ENCODE data around the gene C11orf65.
"Not testable (repeated sequence)": the region's sequence is repeated elsewhere in the genome, so short reads cannot be mapped to it uniquely, and the experiment has no call there.

Gene C11orf65

DNA sequence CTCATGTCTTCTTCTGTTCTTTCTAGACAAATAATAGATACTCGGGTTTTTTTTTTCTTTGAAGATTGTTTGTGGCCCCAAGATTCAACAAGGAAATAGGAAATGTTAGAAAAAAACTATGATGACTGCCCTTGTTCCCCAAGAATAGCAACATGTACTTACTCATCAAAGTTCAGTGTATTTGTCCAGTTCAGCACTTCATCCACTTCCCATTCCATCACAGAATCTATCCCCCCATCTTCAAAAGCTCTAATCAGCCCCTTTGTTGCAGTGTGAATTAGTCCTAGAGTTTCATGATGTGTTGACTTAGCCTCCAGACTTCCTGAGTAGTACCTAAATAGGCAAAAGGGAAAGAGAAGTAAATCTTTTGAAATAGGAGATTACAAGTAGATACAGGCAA lies 74.3 kb downstream of the C11orf65 start:
- DNase-seq: no peak
- no peak overlapping the region for H3K9ac ChIP-seq (ENCODE audit: low read length)

DNA sequence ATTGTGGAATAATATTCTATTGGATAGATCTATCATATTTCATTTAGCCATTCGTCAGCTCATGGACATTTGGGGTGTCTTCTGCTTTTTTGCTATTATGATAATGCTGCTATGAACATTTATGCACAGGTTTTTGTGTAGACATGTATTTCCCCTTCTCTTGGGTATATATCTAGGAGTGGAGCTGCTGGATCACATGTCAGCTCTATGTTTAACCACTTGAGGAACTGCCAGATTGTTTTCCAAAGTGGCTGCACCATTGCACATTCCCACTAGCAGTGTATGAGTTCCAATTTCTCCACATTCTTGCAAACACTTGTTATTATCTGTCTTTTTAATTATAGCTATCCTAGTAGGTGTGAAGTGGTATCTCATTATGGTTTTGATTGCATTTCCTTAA lies 75.0 kb downstream of the C11orf65 start:
- Histone ChIP-seq H3K9me3 (replicated peaks; ENCODE audit: insufficient read depth, low read length) (no peaks in the 10 kb centered on the region), H3K27me3 (replicated peaks; ENCODE audit: insufficient read depth, low read length) (no peaks in the 10 kb centered on the region), H3K79me2 (ENCODE audit: low read length) (no peaks in the 10 kb centered on the region), H3F3A (ENCODE audit: insufficient read depth, low read length) (no peaks in the 10 kb centered on the region), H3K4me1 (ENCODE audit: low read length) (no peaks in the 10 kb centered on the region; the same call in 1 of the 2 replicates), H2AFZ (ENCODE audit: low read length) (no peak overlapping the region), H3K36me3 (replicated peaks; ENCODE audit: insufficient read depth, low read length) (no peaks in the 10 kb centered on the region), H4K20me1 (ENCODE audit: insufficient read depth, low read length) (no peaks in the 10 kb centered on the region), H3K9me2 (replicated peaks; ENCODE audit: insufficient read depth, low read length) (no peaks in the 10 kb centered on the region), H3K4me3 (ENCODE audit: low read length) (no peak overlapping the region), H3K9ac (ENCODE audit: low read length) (no peak overlapping the region), H3K4me2 (ENCODE audit: low read depth, low read length) (no peak overlapping the region), H3K27ac (ENCODE audit: low read length) (no peak overlapping the region)
- no peak for DNase-seq
- TF ChIP-seq EZH2 (optimal IDR thresholded peaks at IDR 0.05; ENCODE audit: low read depth, low read length) (no peak), EZH2phosphoT487 (IDR thresholded peaks at IDR 0.05; ENCODE audit: low read length) (no peak)
- TF ChIP-seq, protein P1, sequence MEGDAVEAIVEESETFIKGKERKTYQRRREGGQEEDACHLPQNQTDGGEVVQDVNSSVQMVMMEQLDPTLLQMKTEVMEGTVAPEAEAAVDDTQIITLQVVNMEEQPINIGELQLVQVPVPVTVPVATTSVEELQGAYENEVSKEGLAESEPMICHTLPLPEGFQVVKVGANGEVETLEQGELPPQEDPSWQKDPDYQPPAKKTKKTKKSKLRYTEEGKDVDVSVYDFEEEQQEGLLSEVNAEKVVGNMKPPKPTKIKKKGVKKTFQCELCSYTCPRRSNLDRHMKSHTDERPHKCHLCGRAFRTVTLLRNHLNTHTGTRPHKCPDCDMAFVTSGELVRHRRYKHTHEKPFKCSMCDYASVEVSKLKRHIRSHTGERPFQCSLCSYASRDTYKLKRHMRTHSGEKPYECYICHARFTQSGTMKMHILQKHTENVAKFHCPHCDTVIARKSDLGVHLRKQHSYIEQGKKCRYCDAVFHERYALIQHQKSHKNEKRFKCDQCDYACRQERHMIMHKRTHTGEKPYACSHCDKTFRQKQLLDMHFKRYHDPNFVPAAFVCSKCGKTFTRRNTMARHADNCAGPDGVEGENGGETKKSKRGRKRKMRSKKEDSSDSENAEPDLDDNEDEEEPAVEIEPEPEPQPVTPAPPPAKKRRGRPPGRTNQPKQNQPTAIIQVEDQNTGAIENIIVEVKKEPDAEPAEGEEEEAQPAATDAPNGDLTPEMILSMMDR (IDR thresholded peaks at IDR 0.05; ENCODE audit: low read length): no peak

More for the DNA sequence above, 74.3 kb downstream of the C11orf65 start:
- no peak overlapping the region for H3K4me3 ChIP-seq (ENCODE audit: low read length)
- H3K9me2 ChIP-seq (replicated peaks; ENCODE audit: insufficient read depth, low read length): no peaks in the 10 kb centered on the region
- no peak overlapping the region for H2AFZ ChIP-seq (ENCODE audit: low read length)
- no peak overlapping the region for H3K4me2 ChIP-seq (ENCODE audit: low read depth, low read length)
- TF ChIP-seq EZH2phosphoT487 (IDR thresholded peaks at IDR 0.05; ENCODE audit: low read length): no peak
- TF ChIP-seq EZH2 (optimal IDR thresholded peaks at IDR 0.05; ENCODE audit: low read depth, low read length): no peak
- TF ChIP-seq, protein P1 (IDR thresholded peaks at IDR 0.05; ENCODE audit: low read length): no peak
- no peaks in the 10 kb centered on the region for H3K79me2 ChIP-seq (ENCODE audit: low read length)
- H3K4me1 ChIP-seq (ENCODE audit: low read length): no peaks in the 10 kb centered on the region; the same call in 1 of the 2 replicates
- H3K36me3 ChIP-seq (replicated peaks; ENCODE audit: insufficient read depth, low read length): no peaks in the 10 kb centered on the region
- H4K20me1 ChIP-seq (ENCODE audit: insufficient read depth, low read length): no peaks in the 10 kb centered on the region
- H3F3A ChIP-seq (ENCODE audit: insufficient read depth, low read length): no peaks in the 10 kb centered on the region
- no peak overlapping the region for H3K27ac ChIP-seq (ENCODE audit: low read length)
- no peaks in the 10 kb centered on the region for H3K27me3 ChIP-seq (replicated peaks; ENCODE audit: insufficient read depth, low read length)
- H3K9me3 ChIP-seq (replicated peaks; ENCODE audit: insufficient read depth, low read length): no peaks in the 10 kb centered on the region

DNA sequence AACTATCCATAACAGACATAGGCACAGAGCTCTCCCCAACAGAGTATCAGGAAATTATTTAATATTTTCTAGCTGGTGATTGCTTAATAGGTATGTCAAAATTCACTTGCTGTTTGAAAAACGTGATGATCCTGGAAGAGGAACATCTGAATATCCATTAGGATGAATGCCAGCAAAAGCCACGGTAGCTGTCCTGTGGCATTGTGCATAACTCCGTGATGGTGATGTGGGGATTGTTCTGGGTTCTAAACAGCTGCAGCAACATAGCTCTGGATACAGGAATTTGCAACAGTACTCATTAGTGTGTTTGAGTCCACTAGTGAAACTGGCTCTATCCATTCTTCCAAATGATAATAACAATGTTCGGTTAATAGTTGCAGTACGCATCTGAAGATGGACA lies 78.8 kb downstream of the C11orf65 start:
- H4K20me1 ChIP-seq (ENCODE audit: insufficient read depth, low read length): no peaks in the 10 kb centered on the region
- no peak overlapping the region for H3K4me3 ChIP-seq (ENCODE audit: low read length)
- no peaks in the 10 kb centered on the region for H3F3A ChIP-seq (ENCODE audit: insufficient read depth, low read length)
- no peaks in the 10 kb centered on the region for H3K9me2 ChIP-seq (replicated peaks; ENCODE audit: insufficient read depth, low read length)
- H3K36me3 ChIP-seq (replicated peaks; ENCODE audit: insufficient read depth, low read length): no peaks in the 10 kb centered on the region
- H3K9ac ChIP-seq (ENCODE audit: low read length): no peak overlapping the region
- H3K4me2 ChIP-seq (ENCODE audit: low read depth, low read length): no peak overlapping the region
- no peaks in the 10 kb centered on the region for H3K27me3 ChIP-seq (replicated peaks; ENCODE audit: insufficient read depth, low read length)
- TF ChIP-seq EZH2 (optimal IDR thresholded peaks at IDR 0.05; ENCODE audit: low read depth, low read length) (no peak), EZH2phosphoT487 (IDR thresholded peaks at IDR 0.05; ENCODE audit: low read length) (no peak)
- TF ChIP-seq, protein P1 (IDR thresholded peaks at IDR 0.05; ENCODE audit: low read length): no peak
- H3K9me3 ChIP-seq (replicated peaks; ENCODE audit: insufficient read depth, low read length): no peaks in the 10 kb centered on the region
- no peak overlapping the region for H3K27ac ChIP-seq (ENCODE audit: low read length)
- no peak for DNase-seq
- H2AFZ ChIP-seq (ENCODE audit: low read length): no peak overlapping the region
- no peaks in the 10 kb centered on the region; the same call in 1 of the 2 replicates for H3K4me1 ChIP-seq (ENCODE audit: low read length)
- no peaks in the 10 kb centered on the region for H3K79me2 ChIP-seq (ENCODE audit: low read length)

DNA sequence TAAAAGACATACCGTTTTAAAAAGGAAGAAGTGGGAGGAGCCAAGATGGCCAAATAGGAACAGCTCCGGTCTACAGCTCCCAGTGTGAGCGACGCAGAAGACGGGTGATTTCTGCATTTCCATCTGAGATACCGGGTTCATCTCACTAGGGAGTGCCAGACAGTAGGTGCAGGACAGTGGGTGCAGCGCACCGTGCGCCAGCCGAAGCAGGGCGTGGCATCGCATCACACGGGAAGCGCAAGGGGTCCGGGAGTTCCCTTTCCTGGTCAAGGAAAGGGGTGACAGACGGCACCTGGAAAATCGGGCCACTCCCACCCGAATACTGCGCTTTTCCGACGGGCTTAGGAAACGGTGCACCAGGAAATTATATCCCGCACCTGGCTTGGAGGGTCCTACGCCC lies 93.8 kb downstream of the C11orf65 start:
- not testable (repeated sequence) for H3K4me3 ChIP-seq (ENCODE audit: low read length); H3K9ac ChIP-seq (ENCODE audit: low read length); H3K79me2 ChIP-seq (ENCODE audit: low read length); H3K27ac ChIP-seq (ENCODE audit: low read length); H3K9me2 ChIP-seq (replicated peaks; ENCODE audit: insufficient read depth, low read length); H4K20me1 ChIP-seq (ENCODE audit: insufficient read depth, low read length); H3F3A ChIP-seq (ENCODE audit: insufficient read depth, low read length); H3K4me2 ChIP-seq (ENCODE audit: low read depth, low read length); H3K36me3 ChIP-seq (replicated peaks; ENCODE audit: insufficient read depth, low read length); H3K27me3 ChIP-seq (replicated peaks; ENCODE audit: insufficient read depth, low read length); H2AFZ ChIP-seq (ENCODE audit: low read length); H3K9me3 ChIP-seq (replicated peaks; ENCODE audit: insufficient read depth, low read length); DNase-seq; H3K4me1 ChIP-seq (ENCODE audit: low read length)
